ENCODE results near the gene FRMD4B.

GRCh38 chr3:69297501-69297900 lies 88.4 kb downstream of the FRMD4B start:
- no peak for TF ChIP-seq CTCF (conservative IDR thresholded peaks at IDR 0.05 in 1 of 2, IDR thresholded peaks at IDR 0.05 in 1 of 2; ENCODE audit: low read depth in 1 of 2, low read length in 2 of 2)
- TF ChIP-seq EZH2 (IDR thresholded peaks at IDR 0.05; ENCODE audit: low read length, missing control alignments), result no peak
